Naive thymus-derived CD4-positive, alpha-beta T cell (primary cell): ENCODE measurements around the gene TRUB1. TPM values are rescaled to one million over a fixed set of nuclear protein-coding genes. Genes with fewer than 3 reads are reported as not detected.

Experiments
- ATAC-seq: fragments of 150-1000 bp; cut with Tn5 transposase; 2 replicates; pipeline ENCODE4 v1.10.0; 2021; ENCODE audit warnings: mild to moderate bottlenecking, moderate library complexity
- CTCF ChIA-PET: fragments of 350-600 bp; sonication (Branson Sonifier 250); formaldehyde crosslinking; loops from one replicate; lab custom pipeline; 2021; ENCODE audit warnings: antibody characterized with exemption; lab: Charles Lee
- POLR2A ChIA-PET: fragments of 350-600 bp; sonication (Branson Sonifier 250); formaldehyde crosslinking; loops from one replicate; lab custom pipeline; 2021; ENCODE audit warnings: antibody characterized with exemption, inconsistent platforms; lab: Charles Lee
- DNase-seq, 9 donors: peaks; one replicate each; pipeline versions ENCODE4 v3.0.0 to v3.0.0-alpha.2; 2020 to 2022; ENCODE audit warnings: mixed read lengths in 1 of 9
- H3K27ac ChIP-seq: one replicate; pipeline ENCODE4 v1.7.0; 2013; ENCODE audit warnings: mild to moderate bottlenecking, low read depth, low read length, moderate library complexity
- H3K27me3 ChIP-seq, 2 donors: one replicate each; pipeline ENCODE4 v1.7.0; 2013; ENCODE audit warnings: low read length in 2 of 2, mild to moderate bottlenecking in 2 of 2, moderate library complexity in 2 of 2; ENCODE audit not compliant: control insufficient read depth in 2 of 2, insufficient read depth in 2 of 2
- H3K36me3 ChIP-seq, 3 experiments: 1 replicate in 2 of 3; 2 replicates in 1 of 3; pipeline ENCODE4 v1.7.0; 2013; ENCODE audit warnings: low read length in 3 of 3, mild to moderate bottlenecking in 3 of 3, moderate library complexity in 1 of 3; ENCODE audit not compliant: insufficient read depth in 3 of 3, control insufficient read depth in 2 of 3
- H3K4me1 ChIP-seq, 2 donors: one replicate each; pipeline ENCODE4 v1.7.0; 2013; ENCODE audit warnings: low read length in 2 of 2, mild to moderate bottlenecking in 2 of 2, moderate library complexity in 1 of 2; ENCODE audit not compliant: control insufficient read depth in 2 of 2, insufficient read depth in 2 of 2
- H3K4me3 ChIP-seq: 2 replicates; pipeline ENCODE4 v1.7.0; 2013; ENCODE audit warnings: mild to moderate bottlenecking, low read length
- H3K9me3 ChIP-seq, 3 experiments: 1 replicate in 2 of 3; 2 replicates in 1 of 3; pipeline ENCODE4 v1.7.0; 2013; ENCODE audit warnings: low read length in 3 of 3; ENCODE audit not compliant: control insufficient read depth in 2 of 3
- H3K27ac Mint-ChIP-seq, 9 donors: one replicate each; pipeline ENCODE4 v1.8.0; 2020 to 2022; ENCODE audit warnings: mixed read lengths in 9 of 9, mild to moderate bottlenecking in 8 of 9, moderate library complexity in 5 of 9, inconsistent platforms in 2 of 9
- H3K27me3 Mint-ChIP-seq, 5 donors: one replicate each; pipeline ENCODE4 v1.8.0; 2021 to 2022; ENCODE audit warnings: mixed read lengths in 5 of 5, mild to moderate bottlenecking in 1 of 5
- H3K36me3 Mint-ChIP-seq, 5 donors: one replicate each; pipeline ENCODE4 v1.8.0; 2020 to 2022; ENCODE audit warnings: mixed read lengths in 5 of 5, mild to moderate bottlenecking in 3 of 5, inconsistent platforms in 1 of 5
- H3K4me1 Mint-ChIP-seq, 7 donors: one replicate each; pipeline ENCODE4 v1.8.0; 2020 to 2022; ENCODE audit warnings: mixed read lengths in 7 of 7, mild to moderate bottlenecking in 3 of 7, inconsistent platforms in 1 of 7
- H3K4me3 Mint-ChIP-seq, 10 donors: one replicate each; pipeline ENCODE4 v1.8.0; 2020 to 2022; ENCODE audit warnings: mild to moderate bottlenecking in 10 of 10, mixed read lengths in 10 of 10, moderate library complexity in 6 of 10, inconsistent platforms in 2 of 10
- H3K9me3 Mint-ChIP-seq, 11 donors: one replicate each; pipeline ENCODE4 v1.8.0; 2020 to 2022; ENCODE audit warnings: mixed read lengths in 11 of 11, mild to moderate bottlenecking in 4 of 11, inconsistent platforms in 1 of 11, moderate library complexity in 1 of 11
- intact Hi-C, 2 donors: fragments of 100-400 bp; cut with micrococcal nuclease; formaldehyde crosslinking; loops; one replicate each; pipeline ENCODE4 v1.15.1; 2023
- polyA plus RNA-seq, 2 donors: library from polyadenylated mRNA; unstranded; fragments of 300-500 nt; fragmentation: Illumina TruSeq; gene quantifications; one replicate each; pipeline ENCODE4 v1.2.3, GENCODE V29; 2021
- total RNA-seq, 6 experiments: library from RNA in 5 of 6; stranded (reverse) in 5 of 6; gene quantifications; 1 replicate in 5 of 6; 2 replicates in 1 of 6; pipeline ENCODE4 v1.2.3 and lab custom pipeline; 2021 to 2026

TRUB1 gene
- total and polyA plus RNA-seq, 7 experiments from 2014 or later = 6.8 to 14.6 (median 11.2) TPM

DNA sequence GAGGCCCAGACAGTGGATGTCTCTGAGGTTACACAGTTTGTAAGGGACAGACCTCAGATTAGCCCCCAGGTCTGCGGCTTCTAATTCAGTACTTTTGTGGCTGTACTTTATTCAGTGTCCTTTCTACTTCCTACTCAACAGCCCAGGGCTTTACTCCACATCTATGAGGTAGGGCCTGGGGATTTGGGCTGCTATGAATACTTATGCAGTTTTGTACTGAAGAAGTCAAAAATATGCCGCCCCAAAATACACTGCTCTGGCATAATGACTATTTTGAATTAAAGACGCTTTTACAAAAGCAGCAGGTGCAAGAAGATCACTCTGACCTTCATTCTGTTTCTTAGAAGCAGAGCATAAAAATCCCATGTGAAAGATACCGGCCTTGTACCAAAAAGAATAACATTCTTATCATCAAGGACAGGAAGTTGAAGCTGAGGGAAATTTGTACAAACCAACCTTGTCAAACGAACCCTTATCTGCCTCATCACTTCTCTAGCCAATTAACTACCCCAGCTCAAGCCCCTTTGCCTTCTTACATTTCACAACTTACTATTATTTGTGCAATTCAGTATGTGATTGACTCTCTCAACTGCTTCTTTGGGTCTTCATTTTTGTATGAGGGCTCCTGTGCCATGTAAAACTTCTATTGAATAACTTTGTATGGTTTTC is 26.1 kb upstream of the TRUB1 start:
- ChIA-PET POLR2A (no interaction called here), CTCF (no interaction called here)
- Mint-ChIP-seq H3K9me3 (peaks cover 0 to 2% (median 0%) of the 10 kb centered on the region in 11 donors), H3K27ac (peak overlapping the region in 1 of 9 donors; percentile 66), H3K27me3 (peaks cover 0 to 10% (median 3%) of the 10 kb centered on the region in 5 donors), H3K4me1 (peaks cover 0 to 28% (median 0%) of the 10 kb centered on the region in 7 donors), H3K36me3 (no peaks in the 10 kb centered on the region), H3K4me3 (no peak overlapping the region)
- Histone ChIP-seq H3K4me1 (no peaks in the 10 kb centered on the region), H3K4me3 (no peak overlapping the region), H3K36me3 (no peaks in the 10 kb centered on the region), H3K27me3 (no peaks in the 10 kb centered on the region), H3K9me3 (no peaks in the 10 kb centered on the region), H3K27ac (no peak overlapping the region)
- intact Hi-C loops = no loop called here
- DNase-seq (no peak), ATAC-seq (no peak)

DNA sequence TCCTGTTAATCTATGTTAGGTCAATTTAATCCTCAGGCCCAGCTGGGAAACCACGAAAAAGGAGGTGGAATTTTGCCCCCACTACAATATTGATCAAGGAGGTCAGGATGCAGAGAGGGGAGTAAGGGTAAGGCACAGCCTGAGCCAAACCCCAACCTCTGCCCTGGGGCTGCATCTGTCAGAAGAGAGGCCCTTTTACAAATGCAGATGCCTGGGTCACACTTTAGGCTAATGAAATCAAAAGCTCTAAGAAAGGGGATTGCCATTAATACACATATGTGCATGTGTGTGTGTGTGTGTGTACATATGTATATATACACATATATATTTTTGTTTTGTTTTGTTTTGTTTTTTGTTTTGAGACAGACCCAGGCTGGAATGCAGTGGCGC is 25.5 kb upstream of the TRUB1 start:
- POLR2A ChIA-PET = no interaction called here
- H3K9me3 Mint-ChIP-seq = peaks cover 0 to 2% (median 0%) of the 10 kb centered on the region in 11 donors
- DNase-seq = no peak

GRCh38 chr10:114914560-114914959 is 23.4 kb upstream of the TRUB1 start:
- Mint-ChIP-seq H3K27me3 (peaks cover 0 to 3% (median 0%) of the 10 kb centered on the region in 5 donors), H3K4me3 (peak overlapping the region in 1 of 10 donors; percentile 24), H3K4me1 (peaks cover 0 to 28% (median 0%) of the 10 kb centered on the region in 7 donors), H3K27ac (peak overlapping the region in 1 of 9 donors; percentile 31), H3K9me3 (peaks cover 0 to 1% (median 0%) of the 10 kb centered on the region in 11 donors), H3K36me3 (no peaks in the 10 kb centered on the region)
- H3K4me3 ChIP-seq = no peak overlapping the region
- intact Hi-C loops = no loop called here
- DNase-seq (no peak), ATAC-seq (no peak)
- H3K9me3 ChIP-seq = no peaks in the 10 kb centered on the region
- POLR2A ChIA-PET = no interaction called here
- H3K27ac ChIP-seq = no peak overlapping the region
- H3K4me1 ChIP-seq = no peaks in the 10 kb centered on the region
- CTCF ChIA-PET = interaction anchor here (1.2 kb wide), 1 partner anchor 91 kb away, joined by 3 read pairs; no protein-coding TSS in a partner anchor
- H3K27me3 ChIP-seq = no peaks in the 10 kb centered on the region
- H3K36me3 ChIP-seq = no peaks in the 10 kb centered on the region

More for the DNA sequence above, 25.5 kb upstream of the TRUB1 start:
- intact Hi-C loops = no loop called here
- peak overlapping the region in 1 of 9 donors; percentile 58 for H3K27ac Mint-ChIP-seq
- Histone ChIP-seq H3K36me3 (no peaks in the 10 kb centered on the region), H3K4me1 (no peaks in the 10 kb centered on the region), H3K4me3 (no peak overlapping the region), H3K9me3 (no peaks in the 10 kb centered on the region), H3K27me3 (no peaks in the 10 kb centered on the region), H3K27ac (no peak overlapping the region)
- no peak for ATAC-seq
- H3K4me3 Mint-ChIP-seq = no peak overlapping the region
- CTCF ChIA-PET = no interaction called here
- no peaks in the 10 kb centered on the region for H3K36me3 Mint-ChIP-seq
- peaks cover 0 to 10% (median 2%) of the 10 kb centered on the region in 5 donors for H3K27me3 Mint-ChIP-seq
- H3K4me1 Mint-ChIP-seq = peaks cover 0 to 28% (median 0%) of the 10 kb centered on the region in 7 donors

- intact Hi-C loops = no loop called here
- POLR2A ChIA-PET = no interaction called here
- H3K4me1 ChIP-seq = no peaks in the 10 kb centered on the region
These were observed 22.7 kb upstream of the TRUB1 start for GRCh38 chr10:114915294-114915693.

GRCh38 chr10:114916653-114917052 is 21.3 kb upstream of the TRUB1 start:
- Histone ChIP-seq H3K4me3 (no peak overlapping the region), H3K27me3 (no peaks in the 10 kb centered on the region), H3K27ac (no peak overlapping the region), H3K36me3 (no peaks in the 10 kb centered on the region), H3K9me3 (no peaks in the 10 kb centered on the region), H3K4me1 (no peaks in the 10 kb centered on the region)
- POLR2A ChIA-PET = no interaction called here
- intact Hi-C loops = no loop called here
- Mint-ChIP-seq H3K4me3 (no peak overlapping the region), H3K27ac (no peak overlapping the region), H3K9me3 (no peaks in the 10 kb centered on the region), H3K4me1 (peaks cover 0 to 22% (median 0%) of the 10 kb centered on the region in 7 donors), H3K36me3 (no peaks in the 10 kb centered on the region), H3K27me3 (peaks cover 0 to 14% (median 5%) of the 10 kb centered on the region in 5 donors)
- CTCF ChIA-PET = no interaction called here
- no peak for ATAC-seq
- DNase-seq = no peak

More at GRCh38 chr10:114915294-114915693, 22.7 kb upstream of the TRUB1 start:
- Mint-ChIP-seq H3K4me3 (no peak overlapping the region), H3K27me3 (peaks cover 0 to 8% (median under 1%) of the 10 kb centered on the region in 5 donors), H3K4me1 (peaks cover 0 to 28% (median 0%) of the 10 kb centered on the region in 7 donors), H3K27ac (no peak overlapping the region), H3K36me3 (no peaks in the 10 kb centered on the region), H3K9me3 (no peaks in the 10 kb centered on the region)
- Histone ChIP-seq H3K9me3 (no peaks in the 10 kb centered on the region), H3K27ac (no peak overlapping the region), H3K36me3 (no peaks in the 10 kb centered on the region), H3K4me3 (no peak overlapping the region), H3K27me3 (no peaks in the 10 kb centered on the region)
- CTCF ChIA-PET = interaction anchor here (1.2 kb wide), 1 partner anchor 92 kb away, joined by 3 read pairs; no protein-coding TSS in a partner anchor
- ATAC-seq (no peak), DNase-seq (no peak)

DNA sequence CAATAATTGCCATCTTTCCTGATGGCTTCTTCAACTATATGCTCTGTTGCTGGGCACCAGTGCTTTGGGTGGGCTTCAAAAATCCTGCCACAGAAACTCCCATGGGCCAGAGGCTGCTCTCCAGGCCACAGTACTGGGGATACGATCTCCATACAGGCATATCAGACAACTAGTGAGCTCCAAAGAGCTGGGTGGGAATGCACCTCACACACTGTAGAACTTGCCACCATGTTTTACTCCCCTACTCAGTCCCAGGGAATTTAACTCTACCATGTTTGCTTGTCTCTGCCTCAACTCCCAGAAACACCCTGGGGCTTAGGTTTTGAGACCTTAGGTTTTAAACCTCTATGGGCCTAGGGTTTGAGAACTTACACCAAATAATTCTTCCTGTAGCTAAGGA is 20.5 kb upstream of the TRUB1 start:
- no peak overlapping the region for H3K27ac ChIP-seq
- no peaks in the 10 kb centered on the region for H3K9me3 Mint-ChIP-seq
- H3K27me3 ChIP-seq = no peaks in the 10 kb centered on the region
- no peak overlapping the region for H3K4me3 ChIP-seq
- H3K27ac Mint-ChIP-seq = no peak overlapping the region
- H3K36me3 Mint-ChIP-seq = no peaks in the 10 kb centered on the region
- no peak overlapping the region for H3K4me3 Mint-ChIP-seq
- ChIA-PET POLR2A (interaction anchor here (0.8 kb wide), 1 partner anchor 82 kb away, joined by 3 read pairs; no protein-coding TSS in a partner anchor), CTCF (no interaction called here)
- H3K9me3 ChIP-seq = no peaks in the 10 kb centered on the region
- H3K27me3 Mint-ChIP-seq = peaks cover 0 to 17% (median 7%) of the 10 kb centered on the region in 5 donors
- no peak for DNase-seq
- intact Hi-C loops = no loop called here
- no peak for ATAC-seq
- no peaks in the 10 kb centered on the region for H3K4me1 ChIP-seq
- no peaks in the 10 kb centered on the region for H3K36me3 ChIP-seq
- peaks cover 0 to 15% (median 0%) of the 10 kb centered on the region in 7 donors for H3K4me1 Mint-ChIP-seq
